DND-41 (cell line): Measurements from ENCODE around the gene PRKCZ.

Experiments
- EZH2 ChIP-seq: IDR thresholded peaks from 3 replicates; pipeline ENCODE4 v1.6.1; 2012; ENCODE audit warnings: borderline replicate concordance, low read depth, mild to moderate bottlenecking, moderate library complexity, low read length, inconsistent platforms; ENCODE audit not compliant: severe bottlenecking
- TF ChIP-seq, protein P1 (sequence below): IDR thresholded peaks from 2 replicates; pipeline ENCODE4 v1.5.1; 2012; ENCODE audit warnings: borderline replicate concordance, low read length, moderate library complexity, mild to moderate bottlenecking; ENCODE audit not compliant: poor library complexity, severe bottlenecking; ENCODE audit errors: extremely low read depth

DNA sequence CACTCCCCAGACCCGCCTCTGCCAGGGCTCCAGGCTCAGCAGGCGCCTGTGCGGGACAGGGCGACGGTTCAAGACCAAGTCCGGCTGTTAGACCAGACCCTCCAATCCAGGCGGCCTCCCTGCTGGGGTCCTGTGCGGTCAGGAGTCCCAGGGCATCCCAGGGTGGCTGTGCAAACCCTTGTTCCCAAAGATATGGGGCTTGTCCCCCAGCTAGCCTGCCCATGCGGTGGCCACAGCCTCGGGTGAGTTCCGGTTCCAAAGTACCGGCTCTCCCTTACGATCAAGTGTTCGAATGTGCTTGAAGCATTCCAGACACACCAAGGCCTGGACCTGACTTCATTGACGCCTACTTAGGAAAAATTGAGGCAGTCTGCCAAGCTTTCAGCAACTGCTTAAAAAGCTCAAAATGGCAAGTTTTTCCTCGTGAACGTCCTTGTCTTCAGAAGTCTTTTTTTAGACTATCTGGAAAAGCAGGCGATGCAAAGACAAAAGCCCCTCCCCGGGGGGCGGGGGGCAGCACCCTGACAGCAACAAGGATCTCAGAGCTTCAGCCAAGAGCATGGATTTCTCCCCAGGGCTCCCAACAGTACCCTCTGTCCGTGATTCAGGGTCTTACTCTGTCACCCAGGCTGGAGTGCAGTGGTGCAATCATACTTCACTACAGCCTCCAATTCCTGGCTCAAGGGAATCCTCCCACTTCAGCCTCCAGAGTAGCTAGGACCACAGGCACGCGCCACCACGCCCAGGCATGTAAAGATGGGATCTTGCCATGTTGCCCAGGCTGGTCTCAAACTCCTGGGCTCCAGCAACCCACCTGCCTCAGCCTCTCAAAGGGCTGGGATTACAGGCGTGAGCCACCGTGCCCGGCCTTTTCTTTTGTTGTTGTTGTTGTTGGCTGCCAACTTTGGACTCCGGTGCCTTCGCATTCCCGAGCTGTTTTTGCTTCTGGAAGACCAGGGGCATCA lies 142.1 kb downstream of the PRKCZ start:
- TF ChIP-seq, protein P1, sequence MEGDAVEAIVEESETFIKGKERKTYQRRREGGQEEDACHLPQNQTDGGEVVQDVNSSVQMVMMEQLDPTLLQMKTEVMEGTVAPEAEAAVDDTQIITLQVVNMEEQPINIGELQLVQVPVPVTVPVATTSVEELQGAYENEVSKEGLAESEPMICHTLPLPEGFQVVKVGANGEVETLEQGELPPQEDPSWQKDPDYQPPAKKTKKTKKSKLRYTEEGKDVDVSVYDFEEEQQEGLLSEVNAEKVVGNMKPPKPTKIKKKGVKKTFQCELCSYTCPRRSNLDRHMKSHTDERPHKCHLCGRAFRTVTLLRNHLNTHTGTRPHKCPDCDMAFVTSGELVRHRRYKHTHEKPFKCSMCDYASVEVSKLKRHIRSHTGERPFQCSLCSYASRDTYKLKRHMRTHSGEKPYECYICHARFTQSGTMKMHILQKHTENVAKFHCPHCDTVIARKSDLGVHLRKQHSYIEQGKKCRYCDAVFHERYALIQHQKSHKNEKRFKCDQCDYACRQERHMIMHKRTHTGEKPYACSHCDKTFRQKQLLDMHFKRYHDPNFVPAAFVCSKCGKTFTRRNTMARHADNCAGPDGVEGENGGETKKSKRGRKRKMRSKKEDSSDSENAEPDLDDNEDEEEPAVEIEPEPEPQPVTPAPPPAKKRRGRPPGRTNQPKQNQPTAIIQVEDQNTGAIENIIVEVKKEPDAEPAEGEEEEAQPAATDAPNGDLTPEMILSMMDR: no peak
- no peak for TF ChIP-seq EZH2
